ENCODE results near the gene MYH16.
"Not testable (repeated sequence)": the region's sequence is repeated elsewhere in the genome, so short reads cannot be mapped to it uniquely, and the experiment has no call there.

MYH16 gene

GRCh38 chr7:99326408-99326782 lies 53.8 kb downstream of the MYH16 start:
- no peaks in the 10 kb centered on the region for H4K20me1 ChIP-seq (ENCODE audit: insufficient read depth, low read length)

GRCh38 chr7:99330314-99330961 lies 57.8 kb downstream of the MYH16 start:
- peak; percentile 80 for DNase-seq
- H3K9me2 ChIP-seq (replicated peaks; ENCODE audit: insufficient read depth, low read length); H3K36me3 ChIP-seq (replicated peaks; ENCODE audit: insufficient read depth, low read length); H2AFZ ChIP-seq (ENCODE audit: low read length); H3K4me3 ChIP-seq (ENCODE audit: low read length); H3K27me3 ChIP-seq (replicated peaks; ENCODE audit: insufficient read depth, low read length); H4K20me1 ChIP-seq (ENCODE audit: insufficient read depth, low read length); H3K9ac ChIP-seq (ENCODE audit: low read length); H3K9me3 ChIP-seq (replicated peaks; ENCODE audit: insufficient read depth, low read length): not testable (repeated sequence)
- Histone ChIP-seq H3K79me2 (ENCODE audit: low read length) (peaks cover 87% of the 10 kb centered on the region), H3K4me2 (ENCODE audit: low read depth, low read length) (peak overlapping the region; percentile 51), H3F3A (ENCODE audit: insufficient read depth, low read length) (peaks cover 18% of the 10 kb centered on the region), H3K4me1 (ENCODE audit: low read length) (peaks cover 32% of the 10 kb centered on the region), H3K27ac (ENCODE audit: low read length) (peak overlapping the region; percentile 38; the same call in 1 of the 2 replicates)

More at GRCh38 chr7:99326408-99326782, 53.8 kb downstream of the MYH16 start:
- Histone ChIP-seq H3K9me3 (replicated peaks; ENCODE audit: insufficient read depth, low read length) (no peaks in the 10 kb centered on the region), H3K27ac (ENCODE audit: low read length) (peak overlapping the region; percentile 63; the same call in 1 of the 2 replicates), H3K4me3 (ENCODE audit: low read length) (peak overlapping the region; percentile 99), H3K4me1 (ENCODE audit: low read length) (peaks cover 31% of the 10 kb centered on the region), H3K9me2 (replicated peaks; ENCODE audit: insufficient read depth, low read length) (no peaks in the 10 kb centered on the region), H3K79me2 (ENCODE audit: low read length) (peaks cover 66% of the 10 kb centered on the region), H3F3A (ENCODE audit: insufficient read depth, low read length) (peaks cover 18% of the 10 kb centered on the region), H3K36me3 (replicated peaks; ENCODE audit: insufficient read depth, low read length) (no peaks in the 10 kb centered on the region), H3K9ac (ENCODE audit: low read length) (peak overlapping the region; percentile 97), H3K27me3 (replicated peaks; ENCODE audit: insufficient read depth, low read length) (no peaks in the 10 kb centered on the region), H3K4me2 (ENCODE audit: low read depth, low read length) (peak overlapping the region; percentile 91), H2AFZ (ENCODE audit: low read length) (peak overlapping the region; percentile 95)
- no peak for TF ChIP-seq CTCF (IDR thresholded peaks at IDR 0.05; ENCODE audit: low read length)
- TF ChIP-seq EZH2 (optimal IDR thresholded peaks at IDR 0.05; ENCODE audit: low read depth, low read length): no peak
- TF ChIP-seq EZH2phosphoT487 (IDR thresholded peaks at IDR 0.05; ENCODE audit: low read length): no peak
- no peak for DNase-seq

GRCh38 chr7:99331002-99331401 lies 58.4 kb downstream of the MYH16 start:
- TF ChIP-seq CTCF (IDR thresholded peaks at IDR 0.05; ENCODE audit: low read length) (no peak), EZH2phosphoT487 (IDR thresholded peaks at IDR 0.05; ENCODE audit: low read length) (no peak), EZH2 (optimal IDR thresholded peaks at IDR 0.05; ENCODE audit: low read depth, low read length) (no peak)
- H3K4me1 ChIP-seq (ENCODE audit: low read length): peaks cover 32% of the 10 kb centered on the region
- H3K9ac ChIP-seq (ENCODE audit: low read length): no peak overlapping the region
- no peak for DNase-seq
- H3K36me3 ChIP-seq (replicated peaks; ENCODE audit: insufficient read depth, low read length): peaks cover 6% of the 10 kb centered on the region; the same call in 1 of the 2 replicates
- H3K79me2 ChIP-seq (ENCODE audit: low read length): peaks cover 86% of the 10 kb centered on the region
- no peak overlapping the region for H3K4me3 ChIP-seq (ENCODE audit: low read length)
- H3K27me3 ChIP-seq (replicated peaks; ENCODE audit: insufficient read depth, low read length): no peaks in the 10 kb centered on the region
- H3K4me2 ChIP-seq (ENCODE audit: low read depth, low read length): no peak overlapping the region
- no peaks in the 10 kb centered on the region for H3K9me2 ChIP-seq (replicated peaks; ENCODE audit: insufficient read depth, low read length)
- no peak overlapping the region for H2AFZ ChIP-seq (ENCODE audit: low read length)
- H3K27ac ChIP-seq (ENCODE audit: low read length): peak overlapping the region; percentile 38; the same call in 1 of the 2 replicates
- no peaks in the 10 kb centered on the region for H3K9me3 ChIP-seq (replicated peaks; ENCODE audit: insufficient read depth, low read length)
- peaks cover 18% of the 10 kb centered on the region for H3F3A ChIP-seq (ENCODE audit: insufficient read depth, low read length)
- no peaks in the 10 kb centered on the region for H4K20me1 ChIP-seq (ENCODE audit: insufficient read depth, low read length)

- DNase-seq: no peak
- H3K9ac ChIP-seq (ENCODE audit: low read length): no peak overlapping the region
- H2AFZ ChIP-seq (ENCODE audit: low read length): no peak overlapping the region
- peaks cover 10% of the 10 kb centered on the region for H3K36me3 ChIP-seq (replicated peaks; ENCODE audit: insufficient read depth, low read length)
- H3F3A ChIP-seq (ENCODE audit: insufficient read depth, low read length): no peaks in the 10 kb centered on the region
- H3K79me2 ChIP-seq (ENCODE audit: low read length): peaks cover 37% of the 10 kb centered on the region
- TF ChIP-seq EZH2phosphoT487 (IDR thresholded peaks at IDR 0.05; ENCODE audit: low read length): no peak
- no peak for TF ChIP-seq CTCF (IDR thresholded peaks at IDR 0.05; ENCODE audit: low read length)
- TF ChIP-seq EZH2 (optimal IDR thresholded peaks at IDR 0.05; ENCODE audit: low read depth, low read length): no peak
- H3K9me3 ChIP-seq (replicated peaks; ENCODE audit: insufficient read depth, low read length): no peaks in the 10 kb centered on the region
- H3K27ac ChIP-seq (ENCODE audit: low read length): no peak overlapping the region
- H4K20me1 ChIP-seq (ENCODE audit: insufficient read depth, low read length): no peaks in the 10 kb centered on the region
- H3K4me1 ChIP-seq (ENCODE audit: low read length): no peaks in the 10 kb centered on the region
- no peaks in the 10 kb centered on the region for H3K9me2 ChIP-seq (replicated peaks; ENCODE audit: insufficient read depth, low read length)
- H3K4me3 ChIP-seq (ENCODE audit: low read length): no peak overlapping the region
- no peaks in the 10 kb centered on the region for H3K27me3 ChIP-seq (replicated peaks; ENCODE audit: insufficient read depth, low read length)
- no peak overlapping the region for H3K4me2 ChIP-seq (ENCODE audit: low read depth, low read length)
These were observed 67.0 kb downstream of the MYH16 start for GRCh38 chr7:99339595-99339994.
